ENCODE measurements around the gene FHL2.

FHL2 gene

GRCh38 chr2:105378921-105379383 is 19.9 kb downstream of the FHL2 start:
- no peak for DNase-seq (ENCODE audit: low spot score)

- no peak for DNase-seq (ENCODE audit: low spot score)
Measured at GRCh38 chr2:105378276-105378840, 20.5 kb downstream of the FHL2 start.

DNA sequence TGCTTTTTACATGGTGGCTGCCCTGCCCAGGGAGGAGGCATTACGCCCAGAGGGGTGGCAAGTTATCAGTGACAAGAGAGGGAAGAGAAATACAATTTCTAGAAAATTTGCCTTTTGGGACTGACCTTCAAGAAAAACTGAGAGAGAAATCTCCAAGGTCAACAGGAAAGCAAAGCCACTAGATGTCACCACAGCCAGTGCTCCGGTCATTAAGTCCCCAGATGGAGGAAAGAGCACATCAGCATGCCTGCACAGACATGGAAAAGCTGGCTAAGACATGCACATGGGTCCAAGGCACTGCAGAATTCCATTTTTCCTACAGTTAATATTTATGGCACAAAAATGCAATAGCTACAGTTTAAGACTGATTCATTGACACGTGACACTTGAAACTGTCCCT is 21.0 kb downstream of the FHL2 start:
- no peak for DNase-seq (ENCODE audit: low spot score)

- DNase-seq (ENCODE audit: low spot score): no peak
Measured at GRCh38 chr2:105376789-105377240, 22.0 kb downstream of the FHL2 start.

- no peak for DNase-seq (ENCODE audit: low spot score)
Measured at GRCh38 chr2:105376010-105376409, 22.8 kb downstream of the FHL2 start.

GRCh38 chr2:105375001-105375561 is 23.8 kb downstream of the FHL2 start:
- DNase-seq (ENCODE audit: low spot score): no peak

DNA sequence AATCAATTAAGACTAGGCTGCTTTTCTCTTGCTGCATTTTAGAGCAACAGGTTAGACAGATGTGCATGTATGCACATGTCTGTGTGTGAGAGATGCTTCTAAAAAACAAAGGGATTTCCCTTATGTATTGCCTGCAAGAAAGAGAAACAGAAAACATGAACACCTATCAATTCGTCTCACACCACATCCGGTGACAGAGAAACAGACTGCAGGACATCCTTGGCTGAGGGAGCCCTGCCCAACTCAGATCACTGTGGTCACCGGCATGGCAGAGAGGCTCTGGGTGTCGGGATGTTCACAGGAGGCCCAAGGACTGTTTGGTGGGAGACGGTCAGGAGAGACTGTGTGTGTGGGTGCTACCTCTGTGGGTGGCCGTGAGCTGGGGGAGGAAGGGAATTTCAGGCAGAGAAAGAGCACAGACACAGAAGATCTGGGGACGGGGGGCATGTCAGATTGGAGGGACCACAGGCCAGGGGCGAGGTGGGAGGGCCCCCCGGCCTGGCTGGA is 24.9 kb downstream of the FHL2 start:
- no peak for DNase-seq (ENCODE audit: low spot score)

DNA sequence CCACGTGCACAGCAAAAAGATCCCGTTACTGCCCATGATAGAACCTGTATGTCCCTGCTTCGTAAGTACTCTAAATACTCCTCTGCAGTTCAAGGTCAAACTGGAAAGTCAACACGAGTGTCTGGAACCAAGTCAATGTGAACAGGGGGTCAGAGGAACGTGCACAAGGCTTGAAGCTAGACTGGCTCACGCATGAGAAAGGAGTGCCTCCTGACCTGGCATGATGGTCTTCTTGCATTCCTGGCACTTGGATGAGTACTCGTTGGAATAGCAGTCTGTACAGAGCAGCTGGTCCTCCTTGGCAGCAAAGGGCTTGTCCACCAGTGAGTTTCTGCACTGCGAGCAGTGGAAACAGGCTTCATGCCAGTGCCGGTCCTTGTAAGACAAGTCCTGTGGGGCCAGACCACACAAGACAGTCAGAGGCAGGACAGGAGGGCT is 25.5 kb downstream of the FHL2 start:
- DNase-seq (ENCODE audit: low spot score): no peak

DNA sequence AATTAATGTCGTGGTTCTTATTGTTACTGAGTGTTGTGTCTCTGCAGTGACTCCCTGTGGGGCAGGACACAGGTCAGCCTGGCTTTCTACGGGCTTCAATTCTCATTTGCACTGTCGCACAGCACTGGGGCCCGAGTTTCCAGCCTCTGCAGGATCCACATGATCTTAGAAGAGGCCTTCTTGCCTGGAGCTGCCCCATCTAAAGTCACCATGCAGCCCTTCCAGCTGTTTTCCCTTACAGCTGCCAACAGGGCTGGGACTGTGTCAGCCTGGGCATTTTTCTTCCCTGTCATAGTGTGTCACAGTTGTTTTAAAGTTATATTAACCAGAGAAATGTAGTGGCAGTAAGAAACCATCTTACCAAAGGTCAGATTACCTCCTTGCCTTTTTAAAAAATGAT is 27.0 kb downstream of the FHL2 start:
- DNase-seq (ENCODE audit: low spot score): no peak

DNA sequence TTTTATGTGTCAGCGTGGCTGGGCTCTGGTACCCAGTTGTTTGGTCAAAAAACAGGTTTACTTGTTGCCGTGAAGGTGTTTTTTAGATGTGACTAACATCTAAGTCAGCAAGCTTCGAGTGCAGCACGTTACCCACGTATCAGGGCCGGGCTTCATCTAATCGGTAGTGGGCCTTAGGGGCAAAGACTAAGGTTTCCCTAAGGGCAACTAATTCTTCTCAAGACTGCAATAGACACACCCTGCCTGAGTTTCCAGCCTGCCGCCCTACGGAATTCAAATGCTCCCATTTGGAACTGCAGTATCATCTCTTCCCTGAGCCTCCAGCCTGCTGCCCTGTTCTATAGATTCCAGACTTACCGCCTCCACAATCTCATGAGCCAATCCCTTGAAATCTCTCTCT is 27.7 kb downstream of the FHL2 start:
- DNase-seq (ENCODE audit: low spot score): no peak

DNA sequence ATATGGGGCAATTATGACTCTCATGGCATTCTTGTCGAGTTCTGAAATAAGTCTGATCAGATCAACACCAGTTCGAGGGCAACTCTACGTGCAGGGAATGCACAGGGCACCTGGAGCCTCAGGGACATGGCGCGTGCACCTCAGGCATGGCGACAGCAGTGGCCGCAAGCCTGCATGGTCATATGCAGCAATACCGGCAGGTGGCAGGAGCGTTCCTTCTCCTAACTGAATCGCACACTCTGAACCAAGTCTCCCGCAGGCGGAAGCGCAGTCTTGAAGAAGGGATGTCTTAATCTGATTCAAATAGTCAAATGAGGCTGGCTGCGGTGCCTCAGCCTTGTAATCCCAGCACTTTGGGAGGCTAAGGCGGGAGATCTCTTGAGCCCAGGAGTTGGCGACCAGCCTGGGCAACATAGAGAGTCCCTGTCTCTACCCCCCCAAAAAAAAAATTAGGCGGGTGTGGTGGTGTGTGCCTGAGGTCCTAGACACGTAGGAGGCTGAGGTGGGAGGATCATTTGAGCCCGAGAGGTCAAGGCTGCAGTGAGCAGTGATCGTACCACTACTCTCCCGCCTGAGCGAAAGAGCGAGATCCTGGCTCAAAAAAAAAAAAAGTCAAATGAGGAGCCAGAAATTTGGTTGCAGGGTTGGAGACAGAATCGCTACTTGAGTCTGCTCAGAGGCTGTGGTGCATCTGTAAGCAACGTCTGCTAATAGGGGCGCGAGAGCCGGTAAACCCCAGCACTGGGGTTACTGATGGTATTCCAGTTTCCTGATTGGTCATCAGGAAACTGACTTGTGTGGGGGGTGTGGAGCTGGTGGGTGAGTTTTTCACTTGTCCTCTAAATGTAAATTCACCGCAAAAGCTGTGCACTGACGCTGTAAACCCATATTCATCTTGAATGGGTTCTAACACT is 28.8 kb downstream of the FHL2 start:
- peak; percentile 74 for DNase-seq (ENCODE audit: low spot score)

GRCh38 chr2:105368759-105369408 is 30.0 kb downstream of the FHL2 start:
- DNase-seq (ENCODE audit: low spot score): no peak

DNA sequence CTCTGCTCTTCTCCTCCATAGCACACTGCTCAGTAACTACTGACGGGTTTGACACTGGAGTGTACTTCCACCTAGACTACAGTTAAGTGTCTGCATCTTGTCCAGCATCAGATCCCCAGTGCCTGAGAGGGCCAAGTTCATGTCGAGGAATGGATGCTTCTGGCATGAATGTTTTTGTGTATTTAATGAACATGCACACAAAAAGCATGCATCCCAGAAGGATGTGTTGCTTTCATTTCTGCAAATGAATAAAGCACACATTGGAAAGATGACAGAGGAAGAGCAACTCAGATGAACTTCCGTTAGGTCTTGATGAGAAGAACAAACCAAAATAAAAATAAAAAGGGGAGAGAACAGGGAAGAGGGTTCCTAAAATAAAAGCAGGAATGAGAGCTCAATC is 33.6 kb downstream of the FHL2 start:
- DNase-seq (ENCODE audit: low spot score): no peak

DNA sequence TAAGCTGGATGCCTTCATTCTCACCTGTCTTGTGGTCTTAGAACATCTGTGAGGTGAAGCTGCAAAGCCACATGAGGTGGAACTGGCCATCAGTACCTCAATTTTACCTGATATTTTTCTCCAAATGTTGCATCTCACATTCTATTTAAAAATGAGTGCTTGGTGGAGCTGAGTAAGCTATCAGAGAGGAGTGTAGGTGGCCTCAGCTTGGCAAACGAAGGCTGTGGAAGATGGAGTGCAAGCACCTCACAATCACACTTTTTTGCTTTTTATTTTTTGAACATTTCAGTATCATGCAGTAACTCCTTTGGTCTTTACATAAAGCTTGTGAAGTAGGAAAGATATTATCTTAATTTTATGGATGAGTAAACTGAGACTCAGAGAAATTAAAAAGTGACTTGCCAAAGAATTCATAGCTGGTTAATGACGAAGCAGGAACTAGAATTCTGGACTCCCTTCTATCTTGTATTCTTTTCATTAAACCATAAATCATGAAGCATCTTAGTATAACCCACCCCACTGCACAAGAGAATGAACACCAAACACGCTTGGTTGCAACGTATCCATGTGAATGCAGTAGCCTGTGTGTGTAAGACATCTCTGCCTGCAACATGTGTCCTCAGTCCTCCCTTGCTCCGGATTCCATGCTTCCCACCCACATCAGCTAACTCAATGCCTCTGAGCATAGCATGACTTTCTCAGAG is 34.3 kb downstream of the FHL2 start:
- DNase-seq (ENCODE audit: low spot score): no peak

- DNase-seq (ENCODE audit: low spot score): no peak
Measured at GRCh38 chr2:105362862-105363591, 35.8 kb downstream of the FHL2 start.

DNA sequence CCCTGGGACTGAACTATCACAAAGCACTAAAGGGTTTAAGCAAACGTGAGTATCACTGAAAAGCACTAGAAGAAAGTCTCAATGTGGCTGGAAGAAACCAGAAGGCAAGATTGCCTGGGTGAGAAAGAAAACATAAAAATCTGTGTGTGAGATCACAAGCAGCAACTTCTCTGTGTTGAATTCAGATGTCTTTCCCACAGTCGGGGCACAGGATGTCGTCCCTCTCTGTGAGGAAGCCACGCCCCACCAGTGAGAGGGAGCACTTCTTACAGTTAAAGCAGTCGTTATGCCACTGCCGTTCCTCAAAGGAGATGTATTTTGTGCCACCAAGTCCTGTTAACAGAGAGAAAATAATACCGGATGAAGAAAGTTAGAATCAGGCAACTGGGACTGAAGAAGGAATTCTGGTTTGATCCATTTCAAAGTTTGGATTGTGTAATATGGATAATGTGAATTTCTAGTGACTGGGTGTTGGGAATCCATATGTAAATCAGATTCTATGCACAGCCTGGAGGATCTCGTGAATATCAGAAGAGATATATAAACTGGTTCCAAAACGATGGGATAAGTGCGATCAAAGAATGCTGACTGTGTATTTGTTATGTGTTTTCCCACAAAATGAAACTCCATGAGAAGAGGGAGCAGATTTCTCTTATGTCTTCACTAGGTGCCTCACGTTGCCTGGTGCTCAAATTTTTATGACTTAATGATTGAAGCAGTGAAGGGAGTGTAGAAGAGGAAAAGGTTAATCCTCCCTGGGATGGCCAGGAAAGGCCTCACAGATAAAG is 37.6 kb downstream of the FHL2 start:
- no peak for DNase-seq (ENCODE audit: low spot score)

DNA sequence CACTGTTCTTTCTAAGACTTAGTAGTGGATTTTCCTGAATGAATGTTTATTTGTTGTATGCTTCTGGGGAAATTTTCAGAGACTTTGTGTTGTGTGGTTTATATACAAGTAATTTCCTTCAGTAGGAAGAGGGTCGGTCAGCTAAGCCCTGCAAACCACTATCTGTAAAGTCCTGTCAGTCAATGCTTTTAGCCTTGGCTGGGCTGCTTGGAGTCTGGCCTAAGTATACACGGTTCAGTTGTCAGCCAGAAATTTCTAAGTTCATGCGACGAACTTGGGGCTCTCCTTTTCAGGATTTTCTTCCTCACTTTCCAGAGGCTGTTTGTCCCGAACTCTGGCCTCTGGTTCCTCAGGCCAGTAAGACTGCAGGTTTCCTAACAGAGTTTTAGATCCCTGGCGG is 40.3 kb downstream of the FHL2 start:
- DNase-seq (ENCODE audit: low spot score): no peak

- DNase-seq (ENCODE audit: low spot score): no peak
Measured at GRCh38 chr2:105357122-105357521, 41.7 kb downstream of the FHL2 start.

- DNase-seq (ENCODE audit: low spot score): peak; percentile 47
Measured at GRCh38 chr2:105344704-105345345, 54.0 kb downstream of the FHL2 start.

DNA sequence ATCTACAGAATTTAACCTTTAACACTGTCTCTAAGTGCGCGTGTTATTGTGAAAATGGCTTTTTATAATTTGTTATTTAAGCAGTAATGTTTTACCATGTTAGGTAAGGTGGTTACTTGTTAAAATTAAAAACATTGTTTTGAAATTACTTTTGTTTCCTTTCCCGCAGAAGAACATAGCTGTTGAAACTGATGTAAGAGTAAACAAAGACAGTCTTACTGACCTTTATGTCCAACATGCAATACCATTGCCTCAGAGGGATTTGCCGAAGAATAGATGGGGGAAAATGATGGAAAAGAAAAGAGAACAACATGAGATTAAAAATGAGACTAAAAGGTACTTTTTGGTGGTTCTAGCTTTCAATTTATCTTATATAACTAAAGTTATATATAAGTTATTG is 59.4 kb downstream of the FHL2 start:
- no peak for DNase-seq (ENCODE audit: low spot score)

Measured in AG08395 (cell line).